GM19025 (cell line): ENCODE results near the gene WNK2.

Source experiments
- ATAC-seq: cut with Tn5 transposase; IDR thresholded peaks from one replicate; pipeline ENCODE4 v1.9.1; 2021; ENCODE audit warnings: mild to moderate bottlenecking, low read depth, moderate library complexity; ENCODE audit not compliant: unreplicated experiment

WNK2 gene

GRCh38 chr9:93183131-93183662, 742 bp upstream of the WNK2 start:
- ATAC-seq: no peak

- no peak for ATAC-seq
Measured at GRCh38 chr9:93184432-93185265, 710 bp downstream of the WNK2 start.

- no peak for ATAC-seq
Measured at GRCh38 chr9:93185266-93186214, 1.6 kb downstream of the WNK2 start.

DNA sequence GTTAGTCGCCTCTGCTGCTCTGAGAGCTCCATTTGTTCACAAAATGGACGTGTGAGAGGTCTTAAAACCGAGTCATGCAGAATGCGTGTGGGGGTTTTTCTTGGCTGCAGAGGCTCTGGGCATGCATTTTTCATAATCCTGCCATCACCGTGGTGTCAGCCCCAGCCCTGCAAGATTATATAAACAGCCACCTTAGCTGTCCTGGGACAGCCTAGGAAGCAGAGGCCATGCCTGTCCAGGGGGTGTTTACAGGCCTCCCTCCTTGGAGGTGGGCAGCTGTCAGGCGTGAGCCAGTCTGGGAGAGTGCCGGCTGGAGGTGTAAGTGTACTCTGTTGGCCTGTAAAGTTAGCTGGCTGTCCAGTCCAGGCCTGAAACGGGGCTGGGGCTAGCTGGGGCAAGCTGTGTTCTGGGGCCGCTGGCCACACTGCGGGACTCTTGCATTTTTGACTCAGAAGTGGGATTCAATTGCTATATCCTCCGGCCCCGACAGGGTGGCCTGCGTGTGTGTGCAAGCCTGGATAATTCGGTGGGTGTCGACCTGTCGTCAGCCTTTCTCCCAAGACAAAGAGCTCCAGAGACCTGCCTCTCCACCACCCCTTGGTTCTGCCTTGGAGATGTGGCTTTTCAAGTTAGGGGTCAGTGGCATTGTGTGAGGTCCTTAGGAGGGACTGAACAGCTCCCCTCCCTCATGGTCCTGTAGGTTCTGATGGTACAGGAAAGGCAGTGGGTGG, 2.4 kb downstream of the WNK2 start:
- ATAC-seq: no peak

DNA sequence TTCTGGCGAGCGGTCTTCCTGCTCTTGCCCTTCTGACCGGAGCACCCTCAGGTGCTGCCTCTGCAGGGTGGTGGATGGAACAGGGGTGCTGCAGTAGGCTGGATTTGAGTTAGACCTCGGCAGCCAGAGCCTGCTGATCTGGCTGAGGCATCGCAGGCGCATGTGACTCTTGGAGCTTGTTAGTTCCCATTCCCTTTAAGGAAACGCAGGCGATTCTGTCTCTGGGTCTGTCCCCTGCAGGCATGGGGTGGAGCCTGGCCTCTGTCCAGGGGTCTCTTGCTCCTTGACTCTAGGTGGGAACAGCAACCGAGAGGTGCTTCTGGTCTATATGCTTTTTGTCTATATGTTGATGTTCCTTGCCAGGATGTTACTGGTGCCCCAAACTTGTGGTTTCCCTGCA, 3.1 kb downstream of the WNK2 start:
- ATAC-seq: no peak

GRCh38 chr9:93187574-93187973, 3.6 kb downstream of the WNK2 start:
- no peak for ATAC-seq

DNA sequence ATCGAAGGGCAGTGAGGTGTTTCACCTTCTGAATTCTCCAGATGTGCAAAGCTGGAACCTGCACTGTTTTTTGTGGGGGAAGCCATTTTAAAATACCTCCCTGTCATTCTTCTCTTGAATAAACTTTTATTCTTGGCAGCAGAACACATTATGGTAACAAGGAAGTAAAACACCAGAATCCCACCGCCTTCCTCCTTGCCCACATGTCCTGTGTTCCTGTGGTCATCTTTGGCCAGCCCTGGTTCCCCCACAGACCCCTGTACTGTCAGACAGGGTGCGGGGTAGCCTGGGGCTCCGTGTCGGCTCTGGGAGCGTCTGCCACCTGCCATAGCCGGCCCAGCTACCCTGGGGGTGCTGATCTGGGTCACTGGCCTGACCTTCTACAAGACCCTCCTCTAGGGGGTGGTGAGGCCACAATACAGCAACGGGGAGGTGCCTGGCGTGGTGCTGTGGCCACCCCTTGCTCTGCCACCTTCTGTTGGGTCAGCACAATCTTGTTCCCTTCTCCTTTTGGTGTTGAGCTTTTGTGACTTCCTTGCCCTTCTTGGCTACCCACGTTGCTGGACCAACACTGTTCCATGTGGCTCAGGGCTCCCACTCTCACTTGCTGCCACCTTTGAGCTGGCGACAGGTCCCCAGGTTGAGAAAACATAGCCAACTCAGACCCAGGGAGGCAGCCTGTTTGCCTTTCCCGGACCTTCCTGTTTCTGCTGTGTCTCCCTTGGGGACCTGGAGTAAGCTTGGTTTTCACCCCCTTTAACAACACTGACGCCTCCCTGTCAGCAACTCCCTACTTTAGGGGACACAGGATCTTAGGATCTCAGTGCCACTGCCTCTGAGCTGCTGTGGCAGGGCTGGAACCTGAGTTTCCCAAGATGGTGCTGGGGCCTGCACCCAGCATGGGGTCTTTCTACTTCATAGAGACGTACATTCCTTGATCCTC, 4.8 kb downstream of the WNK2 start:
- no peak for ATAC-seq

- no peak for ATAC-seq
Measured at GRCh38 chr9:93189369-93190132, 5.6 kb downstream of the WNK2 start.

GRCh38 chr9:93190133-93190525, 6.2 kb downstream of the WNK2 start:
- ATAC-seq: no peak

- no peak for ATAC-seq
Measured at GRCh38 chr9:93190656-93191353, 6.9 kb downstream of the WNK2 start.

GRCh38 chr9:93191354-93191660, 7.4 kb downstream of the WNK2 start:
- ATAC-seq: no peak

- ATAC-seq: no peak
Measured at GRCh38 chr9:93192721-93193387, 8.9 kb downstream of the WNK2 start.

DNA sequence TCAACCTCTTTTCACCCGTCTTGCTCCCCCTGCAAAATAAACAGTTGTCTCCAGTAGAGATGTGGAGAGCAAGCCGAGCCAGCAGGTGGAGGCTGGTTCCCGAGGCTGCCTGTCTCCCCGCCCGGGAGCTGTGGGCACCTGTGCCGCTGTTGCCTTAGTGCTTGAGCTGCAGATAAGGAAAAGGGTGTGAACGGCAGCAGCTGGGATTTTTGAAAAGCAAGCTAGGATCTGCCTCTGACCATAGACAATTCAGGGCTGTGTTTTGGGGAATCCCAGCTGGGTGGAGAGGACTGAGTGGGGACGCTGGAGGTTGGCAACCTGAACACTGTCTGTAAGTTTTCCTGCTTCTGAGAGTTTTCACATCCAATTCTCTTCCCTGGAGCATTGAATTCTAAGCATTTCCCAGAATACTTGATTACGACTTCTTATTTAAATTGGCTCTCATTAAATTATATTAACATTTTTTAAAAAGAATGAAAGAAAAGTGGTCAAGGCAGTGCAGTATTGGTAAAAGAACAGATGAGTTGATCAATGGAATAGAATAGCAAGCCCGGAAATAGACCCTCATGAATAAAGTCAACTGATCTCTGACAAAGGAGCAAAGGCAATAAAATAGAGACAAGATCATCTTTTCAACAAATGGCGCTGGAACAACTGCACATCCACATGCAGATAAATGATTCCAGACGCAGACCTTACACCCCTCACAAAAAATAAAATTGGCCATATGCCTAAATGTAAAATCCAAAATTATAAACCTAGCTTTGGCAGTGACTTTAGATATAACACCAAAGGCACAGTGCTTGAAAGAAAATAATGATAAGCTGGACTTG, 9.7 kb downstream of the WNK2 start:
- no peak for ATAC-seq

DNA sequence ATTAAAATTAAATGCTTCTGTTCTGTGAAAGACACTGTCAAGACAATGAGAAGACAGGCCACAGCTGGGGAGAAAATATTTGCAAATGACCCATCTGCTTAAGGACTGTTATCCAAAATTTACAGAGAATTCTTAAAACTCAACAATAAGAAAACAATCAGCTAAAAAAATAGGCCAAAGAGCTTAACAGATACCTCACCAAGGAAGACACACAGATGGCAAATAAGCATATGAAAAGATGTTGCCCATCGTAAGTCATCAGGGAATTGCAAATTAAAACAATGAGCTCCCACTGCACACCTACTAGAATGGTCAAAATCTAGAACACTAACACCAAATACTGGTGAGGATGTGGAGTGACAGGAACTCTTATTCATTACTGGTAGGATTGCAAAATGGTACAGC, 10.3 kb downstream of the WNK2 start:
- ATAC-seq: no peak

DNA sequence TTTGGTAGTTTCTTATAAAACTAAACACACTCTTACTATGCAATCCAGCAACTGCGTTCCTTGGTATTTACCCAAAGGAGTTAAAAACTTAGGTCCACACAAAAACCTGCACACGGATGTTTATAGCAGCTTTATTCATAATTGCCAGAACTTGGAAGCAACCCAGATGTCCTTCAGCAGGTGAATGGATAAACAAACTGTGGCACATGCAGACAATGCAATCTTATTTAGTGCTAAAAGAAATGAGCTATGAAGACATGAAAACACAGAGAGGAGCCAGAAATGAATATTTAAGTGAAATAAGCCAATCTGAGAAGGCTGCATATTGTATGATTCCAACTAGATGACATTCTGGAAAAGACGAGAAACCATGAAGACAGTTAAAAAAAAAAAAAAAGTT, 10.7 kb downstream of the WNK2 start:
- no peak for ATAC-seq

- ATAC-seq: no peak
Measured at GRCh38 chr9:93196096-93197055, 12.4 kb downstream of the WNK2 start.
